22Rv1 (cell line): Measurements from ENCODE around the gene ANKRD60.
A peak's percentile ranks its signal among the peaks of the same experiment; 100 is the strongest.

Experiments
- CTCF ChIP-seq: fragments of 450-650 bp; IDR thresholded peaks from 2 replicates; pipeline ENCODE4 v1.5.1; 2017; ENCODE audit warnings: mild to moderate bottlenecking
- ZFX ChIP-seq: fragments of 450-650 bp; IDR thresholded peaks from 2 replicates; pipeline ENCODE4 v1.6.1; 2017; ENCODE audit warnings: antibody characterized with exemption, borderline replicate concordance

- TF ChIP-seq CTCF (peak; percentile 87), ZFX (no peak)
Observed at GRCh38 chr20:58233881-58234528, 5.6 kb upstream of the ANKRD60 start.
